ENCODE measurements around the gene URI1. TPM values are rescaled to one million over a fixed set of nuclear protein-coding genes. Genes with fewer than 3 reads are reported as not detected.
"Not testable (repeated sequence)": the region's sequence is repeated elsewhere in the genome, so short reads cannot be mapped to it uniquely, and the experiment has no call there.

URI1 gene
- total RNA-seq, 2 experiments from 2014 or later: 65.9 to 69.8 TPM

DNA sequence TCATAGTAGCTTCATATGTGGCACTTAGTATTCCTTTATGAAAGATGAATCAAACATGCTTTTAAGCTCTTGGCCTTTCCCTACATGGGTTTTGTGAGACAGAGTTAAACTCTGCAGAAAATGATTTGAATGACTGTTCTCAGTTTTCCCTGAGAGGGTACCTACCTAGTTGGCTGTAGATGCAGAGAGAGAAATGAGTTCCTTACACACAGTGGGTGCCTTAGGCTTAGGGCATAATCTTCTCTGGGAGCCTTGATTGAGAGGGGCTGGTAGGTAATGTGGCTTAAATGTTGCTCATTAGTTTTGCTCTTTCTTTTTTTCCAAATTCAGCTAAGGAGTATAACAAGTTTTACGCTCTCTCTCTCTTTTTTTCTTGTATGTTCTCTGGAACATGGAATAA lies 3.0 kb downstream of the URI1 start:
- Mint-ChIP-seq H3K4me3 (peak overlapping the region; percentile 45), H3K9me3 (peaks cover 3% of the 10 kb centered on the region), H3K4me1 (ENCODE audit: low read depth) (peaks cover 63% of the 10 kb centered on the region), H3K27ac (peak overlapping the region; percentile 80), H3K36me3 (ENCODE audit: low read depth) (peaks cover 24% of the 10 kb centered on the region), H3K27me3 (ENCODE audit: low read depth) (no peaks in the 10 kb centered on the region)
- DNase-seq: no peak
- CTCF ChIA-PET: interaction anchor here (1.5 to 3.0 kb wide), 3 partner anchors 10 to 185 kb away, joined by 3 to 11 read pairs (median 5); no protein-coding TSS in a partner anchor
- intact Hi-C loops (cut with micrococcal nuclease): loop anchor here (1.0 to 10.0 kb wide), 3 partner anchors 33 to 1270 kb away; partner anchors contain the start of gene CCNE1

DNA sequence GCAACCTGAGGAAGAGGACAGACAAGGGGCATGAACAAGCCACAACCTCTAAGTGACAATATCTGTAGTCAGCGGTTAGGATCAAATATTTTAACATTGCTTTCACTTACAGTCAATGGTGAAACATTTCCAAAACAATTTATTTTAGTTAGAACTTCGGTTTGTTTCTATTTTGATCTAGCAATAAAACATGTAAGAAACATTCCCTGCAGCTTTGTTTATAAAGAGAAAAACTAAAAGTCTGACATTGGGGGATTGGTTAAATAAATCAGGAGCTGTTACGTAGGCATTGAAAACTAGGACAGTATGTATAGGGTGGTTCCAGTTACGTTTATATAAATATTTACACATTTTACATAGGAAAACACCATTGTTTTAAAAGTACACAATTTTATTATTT lies 3.4 kb downstream of the URI1 start:
- Mint-ChIP-seq H3K4me3 (peak overlapping the region; percentile 45), H3K27ac (peak overlapping the region; percentile 80), H3K9me3 (peaks cover 3% of the 10 kb centered on the region), H3K36me3 (ENCODE audit: low read depth) (peaks cover 27% of the 10 kb centered on the region), H3K4me1 (ENCODE audit: low read depth) (peaks cover 67% of the 10 kb centered on the region), H3K27me3 (ENCODE audit: low read depth) (no peaks in the 10 kb centered on the region)
- DNase-seq: no peak
- intact Hi-C loops (cut with micrococcal nuclease): loop anchor here (1.0 to 10.0 kb wide), 3 partner anchors 33 to 1269 kb away; partner anchors contain the start of gene CCNE1
- CTCF ChIA-PET: interaction anchor here (0.6 to 3.0 kb wide), 4 partner anchors 10 to 278 kb away, joined by 3 to 11 read pairs (median 4); no protein-coding TSS in a partner anchor

DNA sequence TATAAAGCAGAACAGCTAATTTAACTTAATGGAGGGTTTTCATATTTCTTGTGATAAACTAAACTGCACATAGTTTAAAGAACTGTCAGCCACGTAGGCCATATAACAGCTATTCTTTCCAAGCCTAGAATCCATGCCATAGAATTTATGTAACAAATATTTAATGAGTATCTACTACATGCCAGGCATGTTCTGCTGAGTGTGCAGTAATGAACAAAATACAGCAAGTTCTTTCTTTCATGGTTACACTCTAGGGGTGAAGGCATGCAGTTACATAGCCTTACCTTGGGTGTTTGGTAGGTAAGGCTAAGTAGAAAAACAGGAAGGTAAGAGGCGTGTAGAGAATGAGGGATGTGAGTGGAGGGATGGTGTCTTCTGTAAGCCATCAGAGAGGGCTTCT lies 4.6 kb downstream of the URI1 start:
- peaks cover 31% of the 10 kb centered on the region for H3K36me3 Mint-ChIP-seq (ENCODE audit: low read depth)
- H3K9me3 Mint-ChIP-seq: peaks cover 3% of the 10 kb centered on the region
- H3K4me3 Mint-ChIP-seq: no peak overlapping the region
- peaks cover 69% of the 10 kb centered on the region for H3K4me1 Mint-ChIP-seq (ENCODE audit: low read depth)
- H3K27ac Mint-ChIP-seq: peak overlapping the region; percentile 96
- H3K27me3 Mint-ChIP-seq (ENCODE audit: low read depth): no peaks in the 10 kb centered on the region
- intact Hi-C loops (cut with micrococcal nuclease): loop anchor here (10.0 kb wide), 1 partner anchor 1268 kb away; no protein-coding TSS in a partner anchor
- CTCF ChIA-PET: interaction anchor here (1.0 to 3.0 kb wide), 3 partner anchors 8 to 74 kb away, joined by 3 to 11 read pairs (median 5); no protein-coding TSS in a partner anchor
- DNase-seq: no peak

DNA sequence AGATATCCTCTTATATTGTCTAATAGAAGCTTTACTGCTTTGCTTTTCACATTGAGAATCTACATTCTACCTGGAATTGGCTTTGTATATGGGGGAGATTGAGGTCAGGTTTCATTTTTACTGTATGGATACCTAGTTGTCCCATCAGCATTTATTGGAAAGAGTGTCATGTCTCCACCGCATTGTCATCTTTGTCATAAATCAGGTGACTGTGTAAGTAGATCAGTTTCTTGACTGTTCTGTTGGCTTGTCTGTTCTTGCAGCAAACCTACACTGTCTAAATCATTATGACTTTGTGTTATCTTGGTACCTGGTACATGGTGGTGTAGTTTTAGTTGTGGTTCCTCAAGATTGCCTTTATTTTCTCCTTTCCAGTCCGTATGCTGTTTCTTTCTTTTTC lies 5.8 kb downstream of the URI1 start:
- CTCF ChIA-PET: interaction anchor here (0.6 kb wide), 1 partner anchor 44 kb away, joined by 3 read pairs; no protein-coding TSS in a partner anchor
- intact Hi-C loops (cut with micrococcal nuclease): loop anchor here (10.0 kb wide), 1 partner anchor 1267 kb away; no protein-coding TSS in a partner anchor
- Mint-ChIP-seq H3K4me3 (peak overlapping the region; percentile 41), H3K9me3 (peaks cover 3% of the 10 kb centered on the region), H3K27me3 (ENCODE audit: low read depth) (no peaks in the 10 kb centered on the region), H3K27ac (peak overlapping the region; percentile 96), H3K4me1 (ENCODE audit: low read depth) (peaks cover 81% of the 10 kb centered on the region), H3K36me3 (ENCODE audit: low read depth) (peaks cover 31% of the 10 kb centered on the region)
- no peak for DNase-seq

DNA sequence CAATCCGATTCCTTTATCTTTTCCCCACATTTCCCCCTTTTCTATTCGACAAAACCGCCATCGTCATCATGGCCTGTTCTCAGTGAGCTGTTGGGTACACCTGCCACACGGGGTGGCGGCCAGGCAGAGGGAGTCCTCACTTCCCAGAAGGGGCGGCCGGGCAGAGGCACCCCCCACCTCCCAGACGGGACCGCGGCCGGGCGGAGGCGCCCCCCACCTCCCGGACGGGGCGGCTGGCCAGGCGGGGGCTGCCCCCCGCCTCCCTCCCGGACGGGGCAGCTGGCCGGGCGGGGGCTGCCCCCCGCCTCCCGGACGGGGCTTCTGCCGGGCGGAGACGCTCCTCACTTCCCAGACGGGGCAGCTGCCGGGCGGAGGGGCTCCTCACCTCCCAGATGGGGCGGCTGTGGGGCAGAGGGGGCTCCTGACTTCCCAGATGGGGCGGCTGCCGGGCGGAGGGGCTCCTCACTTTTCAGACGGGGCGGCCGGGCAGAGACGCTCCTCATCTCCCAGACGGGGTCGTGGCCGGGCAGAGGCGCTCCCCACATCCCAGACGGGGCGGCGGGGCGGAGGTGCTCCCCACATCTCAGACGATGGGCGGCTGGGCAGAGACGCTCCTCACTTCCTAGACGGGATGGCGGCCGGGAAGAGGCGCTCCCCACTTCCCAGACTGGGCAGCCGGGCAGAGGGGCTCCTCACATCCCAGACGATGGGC lies 6.9 kb downstream of the URI1 start:
- DNase-seq; CTCF ChIA-PET; H3K27me3 Mint-ChIP-seq (ENCODE audit: low read depth); H3K4me3 Mint-ChIP-seq; H3K9me3 Mint-ChIP-seq: not testable (repeated sequence)
- Mint-ChIP-seq H3K27ac (peak overlapping the region; percentile 96), H3K4me1 (ENCODE audit: low read depth) (peaks cover 81% of the 10 kb centered on the region), H3K36me3 (ENCODE audit: low read depth) (peaks cover 29% of the 10 kb centered on the region)
- intact Hi-C loops (cut with micrococcal nuclease): loop anchor here (10.0 kb wide), 1 partner anchor 1266 kb away; no protein-coding TSS in a partner anchor

DNA sequence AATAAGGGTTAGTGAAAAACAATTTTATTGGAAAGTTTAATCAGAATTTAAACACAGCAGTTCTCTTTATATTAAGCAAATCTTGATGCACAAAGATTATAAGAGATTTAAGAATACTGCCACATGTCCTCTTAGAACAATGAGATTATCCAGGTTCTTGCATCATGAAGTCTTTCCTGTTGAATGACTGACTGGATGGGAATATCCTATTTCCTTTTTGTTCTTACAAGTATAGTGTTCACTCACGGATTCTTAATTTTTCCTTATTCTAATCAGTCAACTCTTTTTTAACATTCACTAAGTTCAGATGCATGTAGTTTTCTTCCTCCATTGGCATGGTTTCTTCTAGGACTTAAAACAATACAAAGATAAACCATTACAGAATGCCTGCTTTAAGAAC lies 10.1 kb downstream of the URI1 start:
- Mint-ChIP-seq H3K4me1 (ENCODE audit: low read depth) (peaks cover 68% of the 10 kb centered on the region), H3K9me3 (peaks cover 3% of the 10 kb centered on the region), H3K27ac (no peak overlapping the region), H3K36me3 (ENCODE audit: low read depth) (peaks cover 35% of the 10 kb centered on the region), H3K4me3 (no peak overlapping the region), H3K27me3 (ENCODE audit: low read depth) (no peaks in the 10 kb centered on the region)
- intact Hi-C loops (cut with micrococcal nuclease): loop anchor here (1.0 to 5.0 kb wide), 2 partner anchors 9 to 45 kb away; no protein-coding TSS in a partner anchor
- DNase-seq: no peak
- CTCF ChIA-PET: no interaction called here

DNA sequence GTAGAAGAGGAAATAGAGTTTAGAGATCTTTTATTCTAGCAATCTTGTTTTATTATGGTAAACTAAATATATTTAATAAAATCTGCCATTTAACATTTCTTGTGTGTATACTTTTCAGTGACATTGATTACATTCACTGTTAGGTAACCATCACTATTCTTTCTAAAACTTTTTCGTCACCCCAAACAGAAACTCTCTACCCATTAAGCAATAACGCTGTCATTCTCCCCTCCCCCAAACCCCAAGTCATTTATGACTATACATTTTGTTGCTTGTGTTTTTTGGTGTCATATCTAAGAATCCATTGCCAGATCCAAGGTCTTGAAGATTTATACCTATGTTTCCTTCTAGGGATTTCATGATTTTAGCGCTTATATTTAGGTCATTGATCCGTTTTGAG lies 10.6 kb downstream of the URI1 start:
- CTCF ChIA-PET: no interaction called here
- DNase-seq: no peak
- peak overlapping the region; percentile 4 for H3K27ac Mint-ChIP-seq
- H3K4me3 Mint-ChIP-seq: no peak overlapping the region
- intact Hi-C loops (cut with micrococcal nuclease): loop anchor here (1.0 to 5.0 kb wide), 2 partner anchors 9 to 45 kb away; no protein-coding TSS in a partner anchor
- H3K27me3 Mint-ChIP-seq (ENCODE audit: low read depth): no peaks in the 10 kb centered on the region
- peaks cover 34% of the 10 kb centered on the region for H3K36me3 Mint-ChIP-seq (ENCODE audit: low read depth)
- H3K4me1 Mint-ChIP-seq (ENCODE audit: low read depth): peaks cover 67% of the 10 kb centered on the region
- peaks cover 3% of the 10 kb centered on the region for H3K9me3 Mint-ChIP-seq

DNA sequence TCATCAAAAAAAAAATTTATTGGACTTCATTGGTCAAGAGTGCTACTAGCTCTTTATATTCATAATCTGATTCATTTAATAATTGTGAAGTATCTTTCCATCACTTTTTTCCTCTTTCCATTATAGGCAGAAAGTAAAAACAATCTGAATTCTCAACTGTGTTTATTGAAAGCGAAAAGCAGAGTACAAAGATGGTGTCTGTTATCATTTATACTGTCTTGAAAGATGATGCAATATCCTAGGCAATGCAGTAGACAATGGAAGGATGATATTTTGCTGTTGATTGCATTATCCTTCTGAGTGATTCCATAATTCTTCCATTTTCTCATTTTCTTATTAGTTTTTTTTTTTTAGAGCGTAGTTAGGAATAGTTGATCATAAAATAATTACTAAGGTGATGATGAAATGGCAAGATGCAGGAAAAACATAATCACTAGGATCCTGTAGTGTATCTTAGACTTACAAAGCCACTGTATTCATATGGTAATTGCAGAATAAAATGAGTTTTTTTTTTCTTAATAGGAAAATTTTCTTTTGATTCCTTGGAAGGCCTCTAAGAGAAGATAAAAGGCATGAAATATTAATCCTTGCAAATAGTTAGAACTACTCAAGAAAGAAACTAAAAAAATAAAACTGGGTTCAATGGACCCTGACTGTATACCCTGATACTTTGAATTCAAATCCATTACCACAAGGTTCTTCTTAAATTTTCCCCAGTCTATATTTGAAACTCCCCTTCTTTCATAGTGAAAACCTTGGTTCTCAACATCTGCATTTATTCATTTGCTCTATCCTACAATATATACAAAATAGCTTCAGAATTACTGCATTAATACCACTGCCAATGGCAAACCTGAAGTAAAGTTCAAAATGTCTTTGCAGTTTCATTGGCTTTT lies 11.6 kb downstream of the URI1 start:
- intact Hi-C loops (cut with micrococcal nuclease): loop anchor here (5.0 kb wide), 1 partner anchor 44 kb away; no protein-coding TSS in a partner anchor
- CTCF ChIA-PET: no interaction called here
- peaks cover 26% of the 10 kb centered on the region for H3K36me3 Mint-ChIP-seq (ENCODE audit: low read depth)
- DNase-seq: no peak
- H3K9me3 Mint-ChIP-seq: no peaks in the 10 kb centered on the region
- no peaks in the 10 kb centered on the region for H3K27me3 Mint-ChIP-seq (ENCODE audit: low read depth)
- H3K27ac Mint-ChIP-seq: peak overlapping the region; percentile 85
- peaks cover 58% of the 10 kb centered on the region for H3K4me1 Mint-ChIP-seq (ENCODE audit: low read depth)
- H3K4me3 Mint-ChIP-seq: no peak overlapping the region

DNA sequence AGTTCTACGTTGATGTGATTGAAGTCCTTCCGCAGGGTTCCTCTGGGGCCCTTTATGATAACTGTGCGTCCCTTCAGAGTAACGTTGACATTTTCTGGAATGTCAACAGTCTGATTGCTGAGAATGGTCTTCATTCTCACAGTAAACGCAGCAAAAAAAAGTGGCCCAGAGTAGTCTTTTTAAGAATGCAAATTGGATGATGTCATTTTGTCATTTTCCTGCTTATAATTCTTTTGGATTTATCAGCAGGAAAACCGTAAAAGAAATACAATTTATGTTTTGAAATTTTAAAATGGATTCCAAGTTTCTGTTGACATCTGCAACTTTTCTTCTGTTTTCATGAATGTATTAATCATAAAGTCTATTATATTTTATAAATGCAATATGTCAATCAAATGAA lies 14.8 kb downstream of the URI1 start:
- DNase-seq: no peak
- Mint-ChIP-seq H3K4me3 (no peak overlapping the region), H3K27me3 (ENCODE audit: low read depth) (no peaks in the 10 kb centered on the region), H3K27ac (no peak overlapping the region), H3K4me1 (ENCODE audit: low read depth) (peaks cover 50% of the 10 kb centered on the region), H3K36me3 (ENCODE audit: low read depth) (peaks cover 14% of the 10 kb centered on the region), H3K9me3 (no peaks in the 10 kb centered on the region)
- CTCF ChIA-PET: interaction anchor here (0.7 to 1.8 kb wide), 2 partner anchors 9 to 15 kb away, joined by 3 to 5 read pairs; no protein-coding TSS in a partner anchor
- intact Hi-C loops (cut with micrococcal nuclease): no loop called here

DNA sequence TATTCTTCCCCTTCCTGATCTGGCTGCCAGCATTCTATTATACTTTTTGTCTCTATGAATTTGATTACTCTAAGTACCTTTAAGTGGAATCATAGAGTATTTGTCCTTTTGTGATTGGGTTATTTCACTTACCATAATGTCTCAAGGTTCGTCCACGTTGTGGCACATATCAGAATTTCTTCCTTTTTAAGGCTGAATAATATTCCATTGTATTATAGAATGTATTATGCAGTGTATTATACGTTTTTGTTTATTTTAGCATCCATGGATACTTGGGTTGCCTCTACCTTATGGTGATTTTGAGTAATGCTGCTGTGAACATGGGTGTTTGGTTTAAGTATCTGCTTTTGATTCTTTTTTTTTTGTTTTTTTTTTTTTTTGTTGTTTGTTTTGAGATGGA lies 19.3 kb downstream of the URI1 start:
- no peak overlapping the region for H3K27ac Mint-ChIP-seq
- no peaks in the 10 kb centered on the region for H3K27me3 Mint-ChIP-seq (ENCODE audit: low read depth)
- peaks cover 5% of the 10 kb centered on the region for H3K36me3 Mint-ChIP-seq (ENCODE audit: low read depth)
- DNase-seq: no peak
- H3K9me3 Mint-ChIP-seq: no peaks in the 10 kb centered on the region
- H3K4me1 Mint-ChIP-seq (ENCODE audit: low read depth): peaks cover 64% of the 10 kb centered on the region
- CTCF ChIA-PET: no interaction called here
- intact Hi-C loops (cut with micrococcal nuclease): no loop called here
- no peak overlapping the region for H3K4me3 Mint-ChIP-seq

DNA sequence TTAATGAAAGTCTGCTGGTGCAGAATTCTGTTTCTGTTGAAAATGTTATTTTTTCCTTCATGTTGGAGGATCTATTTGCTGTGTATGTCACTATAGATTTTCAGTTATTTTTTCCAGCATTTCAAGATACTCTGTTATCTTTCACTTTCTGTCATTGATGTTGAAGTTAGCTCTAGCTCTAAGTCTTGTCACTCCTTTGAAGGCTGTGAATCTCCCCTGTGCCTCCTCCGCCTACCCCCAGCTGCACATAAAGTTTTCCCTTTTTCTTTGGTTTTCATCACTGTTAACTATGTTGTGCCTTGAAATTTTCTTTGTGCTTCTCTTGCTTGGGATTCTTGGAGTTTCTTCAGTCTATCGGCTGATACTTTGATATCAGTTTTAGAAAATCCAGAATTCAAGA lies 20.8 kb downstream of the URI1 start:
- intact Hi-C loops (cut with micrococcal nuclease): no loop called here
- Mint-ChIP-seq H3K27ac (peak overlapping the region; percentile 46), H3K4me3 (no peak overlapping the region), H3K4me1 (ENCODE audit: low read depth) (peaks cover 75% of the 10 kb centered on the region), H3K36me3 (ENCODE audit: low read depth) (peaks cover 3% of the 10 kb centered on the region), H3K27me3 (ENCODE audit: low read depth) (no peaks in the 10 kb centered on the region), H3K9me3 (no peaks in the 10 kb centered on the region)
- CTCF ChIA-PET: no interaction called here
- no peak for DNase-seq

DNA sequence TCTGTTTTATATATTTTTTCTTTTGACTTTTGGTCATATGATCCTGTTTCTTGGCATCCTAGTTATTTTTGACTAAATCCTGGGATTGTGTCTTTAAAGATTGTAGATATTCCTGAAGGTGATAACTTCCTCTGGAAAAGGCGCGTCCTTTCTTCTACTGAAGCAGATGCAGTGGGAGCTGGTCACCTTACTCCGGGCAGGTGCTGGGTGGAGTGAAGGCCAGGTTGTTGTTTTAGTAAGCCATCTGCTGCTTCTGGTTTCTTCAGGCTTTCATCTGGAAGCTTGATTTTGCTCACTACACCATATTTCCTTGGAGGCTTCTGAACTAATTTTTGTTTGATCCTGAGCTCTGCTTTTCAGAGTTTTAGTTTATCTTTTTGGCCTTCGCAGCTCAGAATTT lies 21.5 kb downstream of the URI1 start:
- no peak for DNase-seq
- intact Hi-C loops (cut with micrococcal nuclease): no loop called here

More for the DNA sequence above, 21.5 kb downstream of the URI1 start:
- CTCF ChIA-PET: no interaction called here
- no peak overlapping the region for H3K27ac Mint-ChIP-seq
- H3K9me3 Mint-ChIP-seq: no peaks in the 10 kb centered on the region
- H3K4me1 Mint-ChIP-seq (ENCODE audit: low read depth): peaks cover 78% of the 10 kb centered on the region
- H3K36me3 Mint-ChIP-seq (ENCODE audit: low read depth): peaks cover 3% of the 10 kb centered on the region
- no peaks in the 10 kb centered on the region for H3K27me3 Mint-ChIP-seq (ENCODE audit: low read depth)
- H3K4me3 Mint-ChIP-seq: no peak overlapping the region

Measured in activated naive CD4-positive, alpha-beta T cell treated with anti-CD3 and anti-CD28 coated beads for 36 hours (primary cell).